Neutrophil (primary cell): ENCODE measurements around the gene PDE3A.

ENCODE experiments used
- H3K27ac ChIP-seq: fragments of 200-600 bp; sonication (generic); 2 replicates; pipeline ENCODE4 v1.5.1; 2016; ENCODE audit warnings: mild to moderate bottlenecking, moderate library complexity
- H3K27me3 ChIP-seq: fragments of 200-600 bp; sonication (generic); 2 replicates; pipeline ENCODE4 v1.6.0; 2016; ENCODE audit warnings: mild to moderate bottlenecking
- H3K36me3 ChIP-seq: fragments of 200-600 bp; sonication (generic); 2 replicates; pipeline ENCODE4 v1.5.1; 2017
- H3K4me1 ChIP-seq, 2 experiments: fragments of 200-600 bp in 1 of 2; sonication (generic) in 1 of 2; 1 replicate in 1 of 2; 2 replicates in 1 of 2; pipeline versions ENCODE4 v1.5.1 to v1.6.1; 2013 to 2016; ENCODE audit warnings: low read depth in 1 of 2, low read length in 1 of 2, mild to moderate bottlenecking in 1 of 2, moderate library complexity in 1 of 2; ENCODE audit not compliant: control insufficient read depth in 1 of 2, insufficient read depth in 1 of 2
- H3K4me3 ChIP-seq, 2 experiments: fragments of 200-600 bp in 1 of 2; sonication (generic) in 1 of 2; 1 replicate in 1 of 2; 2 replicates in 1 of 2; pipeline ENCODE4 v1.5.1; 2013 to 2016; ENCODE audit warnings: low read depth in 1 of 2, low read length in 1 of 2, mild to moderate bottlenecking in 1 of 2, moderate library complexity in 1 of 2
- H3K9me3 ChIP-seq: fragments of 200-600 bp; sonication (generic); 2 replicates; pipeline ENCODE4 v1.5.1; 2016
- CTCF ChIP-seq: fragments of 200-600 bp; sonication (generic); IDR thresholded peaks from 2 replicates; pipeline ENCODE4 v1.5.1; 2016; ENCODE audit warnings: antibody characterized with exemption

Gene PDE3A

DNA sequence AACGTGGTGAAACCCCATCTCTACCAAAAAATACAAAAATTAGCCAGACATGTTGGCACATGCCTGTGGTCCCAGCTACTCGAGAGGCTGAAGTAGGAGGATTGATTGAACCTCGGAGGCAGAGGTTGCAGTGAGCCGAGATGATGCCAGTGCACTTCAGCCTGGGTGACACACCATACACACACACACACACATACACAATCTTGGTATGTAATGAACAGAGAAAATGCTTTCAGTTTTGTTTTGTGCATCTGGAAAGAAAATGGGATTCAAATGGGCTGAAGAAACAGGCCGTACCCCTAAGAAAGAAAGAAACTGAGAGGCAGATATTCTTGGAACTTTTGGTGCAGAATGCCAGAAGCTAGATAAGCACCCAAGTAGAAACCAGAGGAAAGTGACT is 107.2 kb downstream of the PDE3A start:
- no peaks in the 10 kb centered on the region for H3K27me3 ChIP-seq
- H3K4me3 ChIP-seq, result no peak overlapping the region
- no peak for TF ChIP-seq CTCF
- no peaks in the 10 kb centered on the region for H3K4me1 ChIP-seq
- no peak overlapping the region for H3K27ac ChIP-seq
- H3K9me3 ChIP-seq, result no peaks in the 10 kb centered on the region
- H3K36me3 ChIP-seq, result no peaks in the 10 kb centered on the region

GRCh38 chr12:20476551-20476950 is 108.2 kb downstream of the PDE3A start:
- no peaks in the 10 kb centered on the region for H3K9me3 ChIP-seq
- H3K4me3 ChIP-seq, result no peak overlapping the region
- no peaks in the 10 kb centered on the region for H3K36me3 ChIP-seq
- H3K4me1 ChIP-seq, result no peaks in the 10 kb centered on the region
- no peak overlapping the region for H3K27ac ChIP-seq
- no peak for TF ChIP-seq CTCF
- H3K27me3 ChIP-seq, result no peaks in the 10 kb centered on the region

GRCh38 chr12:20477255-20477654 is 108.9 kb downstream of the PDE3A start:
- H3K9me3 ChIP-seq, result no peaks in the 10 kb centered on the region
- no peak overlapping the region for H3K4me3 ChIP-seq
- no peak for TF ChIP-seq CTCF
- H3K27ac ChIP-seq, result no peak overlapping the region
- H3K36me3 ChIP-seq, result no peaks in the 10 kb centered on the region
- no peaks in the 10 kb centered on the region for H3K27me3 ChIP-seq
- H3K4me1 ChIP-seq, result no peaks in the 10 kb centered on the region

- no peaks in the 10 kb centered on the region for H3K27me3 ChIP-seq
- no peak overlapping the region for H3K27ac ChIP-seq
- no peaks in the 10 kb centered on the region for H3K4me1 ChIP-seq
- no peaks in the 10 kb centered on the region for H3K36me3 ChIP-seq
- no peak overlapping the region for H3K4me3 ChIP-seq
- H3K9me3 ChIP-seq, result no peaks in the 10 kb centered on the region
- no peak for TF ChIP-seq CTCF
These were observed 109.3 kb downstream of the PDE3A start for GRCh38 chr12:20477672-20478071.

- H3K27me3 ChIP-seq, result no peaks in the 10 kb centered on the region
- H3K9me3 ChIP-seq, result no peaks in the 10 kb centered on the region
- no peaks in the 10 kb centered on the region for H3K4me1 ChIP-seq
- no peak overlapping the region for H3K4me3 ChIP-seq
- H3K36me3 ChIP-seq, result no peaks in the 10 kb centered on the region
- H3K27ac ChIP-seq, result no peak overlapping the region
- TF ChIP-seq CTCF, result no peak
These were observed 114.2 kb downstream of the PDE3A start for GRCh38 chr12:20482491-20483054.

- no peak overlapping the region for H3K4me3 ChIP-seq
- H3K27me3 ChIP-seq, result no peaks in the 10 kb centered on the region
- TF ChIP-seq CTCF, result no peak
- no peaks in the 10 kb centered on the region for H3K4me1 ChIP-seq
- no peaks in the 10 kb centered on the region for H3K9me3 ChIP-seq
- H3K36me3 ChIP-seq, result no peaks in the 10 kb centered on the region
- H3K27ac ChIP-seq, result no peak overlapping the region
These were observed 115.4 kb downstream of the PDE3A start for GRCh38 chr12:20483776-20484175.
